Upper lobe of right lung (tissue), 1 donor: ENCODE results near the gene NOP56. TPM values are rescaled to one million over a fixed set of nuclear protein-coding genes. Genes with fewer than 3 reads are reported as not detected.

ENCODE experiments used
- ATAC-seq: fragments of 200-7000 bp; cut with Tn5 transposase; one replicate; pipeline ENCODE4 v1.9.1; 2020; ENCODE audit warnings: mild to moderate bottlenecking, moderate library complexity
- DNase-seq: peaks from one replicate; pipeline ENCODE4 v3.0.0-alpha.2; 2020
- H3K27ac ChIP-seq: fragments of 200-600 bp; one replicate; pipeline ENCODE4 v1.8.0; 2022
- H3K27me3 ChIP-seq: fragments of 200-600 bp; one replicate; pipeline ENCODE4 v1.8.0; 2022; ENCODE audit warnings: mild to moderate bottlenecking
- H3K36me3 ChIP-seq: fragments of 200-600 bp; one replicate; pipeline ENCODE4 v1.8.0; 2022
- H3K4me1 ChIP-seq: fragments of 200-600 bp; one replicate; pipeline ENCODE4 v1.8.0; 2022
- H3K4me3 ChIP-seq: fragments of 200-600 bp; one replicate; pipeline ENCODE4 v1.8.0; 2022; ENCODE audit warnings: mild to moderate bottlenecking
- H3K9me3 ChIP-seq: fragments of 200-600 bp; one replicate; pipeline ENCODE4 v1.8.0; 2022
- CTCF ChIP-seq: fragments of 200-600 bp; IDR thresholded peaks from one replicate; pipeline ENCODE4 v1.8.0; 2022; ENCODE audit warnings: antibody characterized with exemption
- intact Hi-C: fragments of 100-400 bp; cut with DNase I; formaldehyde crosslinking; loops from one replicate; pipeline ENCODE4 v1.11.0; 2022
- total RNA-seq: library from RNA; stranded (reverse); fragmentation: NEBNext Ultra II Directional; extraction: Animal tissue kit (Norgen Biotek cat#: 25700); gene quantifications from one replicate; pipeline ENCODE4 v1.2.1, GENCODE V29; 2021
- donor health status: DM: no; HTN: yes; CAD: no; lungs with severe emphysema.

NOP56 gene
- total RNA-seq, 1 donor from 2014 or later = 88.4 TPM

- intact Hi-C loops = loop anchor here (10.0 kb wide), 1 partner anchor 129 kb away; no protein-coding TSS in a partner anchor
- Histone ChIP-seq H3K36me3 (no peaks in the 10 kb centered on the region), H3K4me3 (no peak overlapping the region), H3K9me3 (no peaks in the 10 kb centered on the region), H3K4me1 (no peaks in the 10 kb centered on the region), H3K27ac (no peak overlapping the region), H3K27me3 (no peaks in the 10 kb centered on the region)
- DNase-seq (no peak), ATAC-seq (no peak)
- TF ChIP-seq CTCF = no peak
Measured at GRCh38 chr20:2643708-2644107, 8.7 kb upstream of the NOP56 start.

- no peaks in the 10 kb centered on the region for H3K27me3 ChIP-seq
- intact Hi-C loops = no loop called here
- ATAC-seq (peak; percentile 65), DNase-seq (no peak)
- H3K4me1 ChIP-seq = peaks cover 19% of the 10 kb centered on the region
- H3K9me3 ChIP-seq = no peaks in the 10 kb centered on the region
- H3K4me3 ChIP-seq = peak overlapping the region; percentile 97
- H3K27ac ChIP-seq = peak overlapping the region; percentile 96
- TF ChIP-seq CTCF = no peak
- H3K36me3 ChIP-seq = peaks cover 43% of the 10 kb centered on the region
Measured at GRCh38 chr20:2652724-2653555, 508 bp downstream of the NOP56 start.

- peak overlapping the region; percentile 96 for H3K27ac ChIP-seq
- ATAC-seq = no peak
- intact Hi-C loops = no loop called here
- H3K9me3 ChIP-seq = no peaks in the 10 kb centered on the region
- peak overlapping the region; percentile 97 for H3K4me3 ChIP-seq
- no peak for DNase-seq
- H3K4me1 ChIP-seq = peaks cover 19% of the 10 kb centered on the region
- no peaks in the 10 kb centered on the region for H3K27me3 ChIP-seq
- H3K36me3 ChIP-seq = peaks cover 51% of the 10 kb centered on the region
- no peak for TF ChIP-seq CTCF
Measured at GRCh38 chr20:2653556-2654383, 1.3 kb downstream of the NOP56 start.

GRCh38 chr20:2654384-2654822 lies 2.0 kb downstream of the NOP56 start:
- ATAC-seq = no peak
- no peak for TF ChIP-seq CTCF
- Histone ChIP-seq H3K9me3 (no peaks in the 10 kb centered on the region), H3K4me1 (peaks cover 19% of the 10 kb centered on the region), H3K4me3 (no peak overlapping the region), H3K27ac (no peak overlapping the region), H3K36me3 (peaks cover 58% of the 10 kb centered on the region), H3K27me3 (no peaks in the 10 kb centered on the region)
- intact Hi-C loops = no loop called here
- no peak for DNase-seq

- TF ChIP-seq CTCF = no peak
- Histone ChIP-seq H3K27me3 (no peaks in the 10 kb centered on the region), H3K36me3 (peaks cover 62% of the 10 kb centered on the region), H3K4me3 (no peak overlapping the region), H3K9me3 (no peaks in the 10 kb centered on the region), H3K27ac (no peak overlapping the region), H3K4me1 (peaks cover 19% of the 10 kb centered on the region)
- no peak for DNase-seq
- no peak for ATAC-seq
- intact Hi-C loops = no loop called here
Measured at GRCh38 chr20:2654831-2655230, 2.4 kb downstream of the NOP56 start.
